ENCODE measurements around the gene AFAP1.

The AFAP1 gene

GRCh38 chr4:7939377-7940108, at the start of gene AFAP1:
Gene AFAP1, minus strand, starts transcription at chr4:7939861. Its CDS starts 67,783 bp downstream, at chr4:7872078.
- peak; percentile 80 for DNase-seq

- peak; percentile 45 for DNase-seq
These were observed 48.8 kb upstream of the AFAP1 start for GRCh38 chr4:7988437-7988836.

GRCh38 chr4:7987148-7987989, 47.7 kb upstream of the AFAP1 start:
- DNase-seq: peak; percentile 53

DNA sequence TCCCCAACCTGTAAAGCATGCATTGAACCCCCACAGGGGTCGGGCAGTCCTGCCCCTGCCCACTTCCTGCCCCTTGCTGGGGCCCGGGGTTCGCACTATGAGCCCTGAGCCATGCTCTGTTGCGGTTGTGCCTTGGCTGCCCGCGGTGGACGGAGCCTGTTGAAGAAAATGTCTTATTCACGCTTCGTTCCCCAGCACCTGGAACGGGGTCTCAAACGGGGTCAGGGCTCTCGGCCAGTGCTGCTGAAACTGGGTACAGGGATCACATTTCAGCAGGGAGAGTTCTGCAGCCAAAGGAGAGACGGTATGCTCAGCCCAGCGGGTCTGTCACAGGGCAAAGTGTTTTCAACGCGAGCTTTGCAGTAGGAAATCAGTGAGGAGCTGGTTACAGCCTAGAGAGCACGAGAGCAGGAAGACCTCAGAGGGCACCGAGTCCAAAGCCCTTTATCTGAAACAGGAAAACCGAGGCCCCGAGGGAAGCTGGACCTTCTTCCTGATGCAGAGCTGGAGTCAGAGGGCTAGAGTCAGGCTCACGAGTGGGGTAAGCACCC, 46.3 kb upstream of the AFAP1 start:
- no peak for DNase-seq

GRCh38 chr4:7985072-7985471, 45.4 kb upstream of the AFAP1 start:
- DNase-seq: no peak

DNA sequence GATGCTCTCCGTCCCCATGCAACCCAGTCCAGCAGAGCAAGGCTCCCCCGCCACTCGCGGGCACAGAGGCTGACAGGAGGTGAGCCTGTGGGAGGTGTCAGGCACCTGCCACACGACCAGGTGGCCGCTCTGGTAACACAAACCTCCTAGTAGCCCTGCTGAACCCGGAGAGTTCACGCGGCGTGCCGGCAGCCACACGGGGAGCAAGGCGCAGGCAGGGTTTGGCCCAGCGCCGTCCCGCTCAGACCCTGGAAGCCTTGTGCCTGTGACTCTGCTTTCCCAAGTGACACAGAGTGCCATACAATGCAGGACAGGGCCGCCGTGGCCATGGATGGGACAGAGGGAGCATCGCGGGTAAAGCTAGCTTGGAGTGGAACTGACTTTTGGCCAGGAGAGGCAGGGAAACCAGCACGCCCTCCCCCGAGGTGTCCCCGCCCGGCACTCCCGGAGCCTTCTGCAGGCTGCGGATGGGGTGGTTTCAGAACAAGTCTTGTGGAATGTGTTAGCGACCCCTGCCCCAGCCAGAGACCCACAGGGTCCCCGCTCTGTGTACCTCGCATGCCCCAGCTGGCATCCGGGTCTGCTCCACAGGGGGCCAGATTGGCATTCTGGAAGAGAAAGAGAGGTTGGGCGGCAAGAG, 44.7 kb upstream of the AFAP1 start:
- DNase-seq: no peak

DNA sequence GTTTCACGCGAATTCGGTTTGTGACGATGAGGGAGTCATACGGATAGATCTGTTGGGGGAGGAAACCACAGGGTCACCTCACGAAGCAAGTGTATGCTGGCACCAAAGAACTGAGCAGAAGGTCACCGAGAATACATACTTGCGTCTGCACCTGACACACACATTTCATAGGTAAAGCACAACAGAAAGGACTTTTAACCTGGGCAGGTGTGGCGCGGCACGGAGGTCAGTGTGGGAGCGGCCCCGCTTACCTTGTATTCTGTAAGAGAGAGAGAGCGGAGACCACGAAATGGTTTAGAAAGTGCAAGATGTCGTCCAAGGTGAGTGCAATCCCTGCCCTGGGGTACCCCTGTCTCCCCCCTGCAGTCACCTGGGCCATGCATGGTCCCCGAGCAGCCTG, 43.6 kb upstream of the AFAP1 start:
- no peak for DNase-seq

DNA sequence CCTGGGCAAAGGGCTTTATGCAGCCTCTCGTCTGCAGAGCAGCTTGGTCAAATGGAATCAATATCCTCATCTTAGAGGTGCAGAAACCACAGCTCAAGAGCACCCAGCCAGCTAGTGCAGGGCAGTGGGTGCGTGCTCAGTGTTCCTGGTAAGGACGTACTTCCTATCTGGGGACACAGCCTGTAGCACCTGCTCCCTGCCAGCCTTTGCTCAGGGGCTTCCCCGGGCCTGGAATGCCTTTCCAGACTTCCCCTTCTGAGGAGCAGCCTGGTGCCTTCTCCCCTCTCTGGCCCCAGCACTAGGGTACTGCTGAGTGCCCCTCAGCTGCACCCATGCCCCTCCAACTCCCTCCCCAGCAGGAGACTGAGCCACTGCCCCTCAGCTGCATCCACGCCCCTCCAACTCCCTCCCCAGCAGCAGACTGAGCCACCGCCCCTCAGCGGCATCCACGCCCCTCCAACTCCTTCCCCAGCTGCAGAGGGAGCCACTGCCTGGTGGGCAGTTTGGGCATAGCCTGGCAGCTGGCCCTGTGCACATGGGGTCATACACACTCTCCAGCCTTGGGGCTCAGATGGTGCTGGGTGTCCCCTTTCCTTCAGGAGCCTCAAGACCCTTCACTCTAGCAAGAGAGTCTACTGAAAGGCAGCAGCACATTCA, 42.2 kb upstream of the AFAP1 start:
- DNase-seq: no peak

- DNase-seq: peak; percentile 55
These were observed 40.4 kb upstream of the AFAP1 start for GRCh38 chr4:7980036-7980435.

- no peak for DNase-seq
These were observed 39.9 kb upstream of the AFAP1 start for GRCh38 chr4:7979652-7979968.

- peak; percentile 38 for DNase-seq
These were observed 39.4 kb upstream of the AFAP1 start for GRCh38 chr4:7978907-7979651.

DNA sequence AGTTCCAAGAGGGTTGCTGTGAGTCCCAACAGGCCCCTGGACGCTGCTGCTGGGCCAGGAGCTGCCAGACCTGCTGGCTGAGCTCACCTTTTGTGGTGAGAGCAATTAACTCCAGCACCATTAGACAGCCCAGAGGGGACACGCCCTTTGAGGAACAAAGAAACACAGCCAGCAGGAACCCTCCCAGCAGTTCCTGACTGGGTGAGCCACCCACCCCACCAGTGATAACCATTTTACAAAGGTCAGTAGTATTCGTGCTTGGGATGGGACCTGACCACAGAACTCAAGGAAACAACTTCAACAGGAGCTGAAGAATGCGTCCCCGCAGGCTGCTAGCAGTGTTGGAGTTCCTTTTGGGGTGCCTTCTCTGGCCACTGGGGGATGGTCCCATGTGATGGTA, 38.8 kb upstream of the AFAP1 start:
- peak; percentile 85 for DNase-seq

DNA sequence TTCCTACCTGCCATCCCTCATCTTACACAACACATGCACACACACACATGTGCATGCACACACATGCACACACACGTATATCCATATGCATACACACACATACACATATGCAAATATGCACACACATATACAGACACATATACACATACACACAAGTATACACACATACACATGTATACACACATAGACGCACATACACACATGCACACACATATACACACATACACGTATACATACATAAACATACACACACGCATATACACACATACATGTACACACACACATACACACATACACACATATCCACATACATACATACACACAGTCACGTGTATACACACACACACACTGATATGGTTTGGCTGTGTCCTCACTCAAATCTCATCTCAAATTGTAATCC, 37.0 kb upstream of the AFAP1 start:
- no peak for DNase-seq

DNA sequence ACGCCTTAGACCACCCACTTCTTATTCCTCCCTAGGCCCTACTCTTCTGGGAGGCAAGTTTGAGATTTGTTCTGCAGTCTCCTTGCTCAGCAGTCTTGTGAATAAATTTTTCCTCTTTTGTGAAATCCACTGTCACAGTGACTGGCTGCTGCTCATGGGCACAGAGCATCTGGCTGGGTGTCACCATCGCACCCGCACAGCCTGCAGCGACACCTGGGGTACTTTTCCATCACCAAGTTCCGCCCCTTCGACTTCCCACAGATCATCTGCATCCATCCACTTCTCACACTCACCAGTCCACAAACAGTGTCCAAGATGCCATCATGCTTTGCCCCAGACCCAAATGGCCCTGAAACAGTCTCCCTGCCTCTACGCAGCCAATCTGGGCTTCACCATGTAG, 36.4 kb upstream of the AFAP1 start:
- no peak for DNase-seq

- no peak for DNase-seq
These were observed 34.8 kb upstream of the AFAP1 start for GRCh38 chr4:7974425-7974824.

GRCh38 chr4:7973545-7973981, 33.9 kb upstream of the AFAP1 start:
- DNase-seq: peak; percentile 72

DNA sequence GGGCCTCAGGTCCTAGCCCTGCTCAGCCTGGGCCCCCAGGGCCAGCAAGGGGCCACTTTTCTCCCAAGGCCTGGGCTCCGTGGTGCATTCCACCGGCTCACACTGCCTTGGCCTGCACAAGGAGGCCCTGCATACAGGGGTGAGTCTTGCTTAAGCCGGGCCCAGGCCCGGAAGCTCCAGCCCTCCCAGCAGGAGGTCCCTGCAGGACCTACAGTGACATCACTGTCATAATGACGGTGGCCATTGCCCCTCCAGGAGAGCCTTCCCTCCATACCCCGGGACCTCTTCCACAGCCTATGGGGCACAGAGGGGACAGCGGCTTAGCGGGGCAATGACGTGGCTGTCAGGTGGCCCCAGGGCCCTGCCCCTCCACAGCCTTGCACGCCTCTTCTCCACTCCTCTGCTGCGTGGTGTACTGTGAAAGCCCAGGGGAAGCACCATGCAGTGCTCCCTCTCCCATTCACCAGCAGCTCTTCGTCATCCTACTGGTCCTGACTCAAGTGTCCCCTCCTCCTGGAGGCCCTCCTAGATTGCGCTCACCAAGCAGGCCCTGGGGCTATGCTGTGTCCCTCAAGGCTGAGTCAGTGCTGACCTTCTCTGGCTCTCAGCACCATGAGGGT, 32.3 kb upstream of the AFAP1 start:
- DNase-seq: peak; percentile 20

GRCh38 chr4:7971159-7971631, 31.5 kb upstream of the AFAP1 start:
- no peak for DNase-seq

GRCh38 chr4:7970361-7970946, 30.8 kb upstream of the AFAP1 start:
- DNase-seq: no peak

- DNase-seq: no peak
These were observed 28.7 kb upstream of the AFAP1 start for GRCh38 chr4:7968262-7968896.
